GM23338 (cell line): ENCODE measurements around the gene SLC2A1. TPM values are rescaled to one million over a fixed set of nuclear protein-coding genes. Genes with fewer than 3 reads are reported as not detected.

Source experiments
- ATAC-seq: fragments of 200-7000 bp; cut with Tn5 transposase; 3 replicates; pipeline ENCODE4 v1.9.1; 2020
- DNase-seq: peaks from one replicate; pipeline ENCODE4 v3.0.0-alpha.2; 2015; ENCODE audit warnings: low spot score
- H2AFZ ChIP-seq: fragments of 200-600 bp; sonication (generic); 2 replicates; pipeline ENCODE4 v1.8.0; 2016; ENCODE audit warnings: antibody characterized with exemption, mild to moderate bottlenecking, moderate library complexity
- H3F3A ChIP-seq: fragments of 200-600 bp; sonication (generic); replicated peaks from 2 replicates; pipeline ENCODE4 v1.8.0; 2017; ENCODE audit warnings: antibody characterized with exemption, mixed run types, low read depth
- H3K27ac ChIP-seq: fragments of 200-600 bp; sonication (generic); 2 replicates; pipeline ENCODE4 v1.6.1; 2016; ENCODE audit warnings: low read depth
- H3K27me3 ChIP-seq: fragments of 200-600 bp; sonication (generic); 2 replicates; pipeline ENCODE4 v1.8.0; 2016; ENCODE audit warnings: mild to moderate bottlenecking, mixed run types, moderate library complexity; ENCODE audit not compliant: insufficient read depth
- H3K36me3 ChIP-seq: fragments of 200-600 bp; sonication (generic); 2 replicates; pipeline ENCODE4 v1.8.0; 2016; ENCODE audit warnings: mild to moderate bottlenecking; ENCODE audit not compliant: insufficient read depth
- H3K4me1 ChIP-seq: fragments of 200-600 bp; sonication (generic); 2 replicates; pipeline ENCODE4 v1.8.0; 2016; ENCODE audit warnings: mild to moderate bottlenecking, moderate library complexity; ENCODE audit not compliant: insufficient read depth
- H3K4me2 ChIP-seq: fragments of 200-600 bp; sonication (generic); 2 replicates; pipeline ENCODE4 v1.7.1; 2017; ENCODE audit warnings: mixed run types
- H3K4me3 ChIP-seq: fragments of 200-600 bp; sonication (generic); 2 replicates; pipeline ENCODE4 v1.6.1; 2016; ENCODE audit warnings: mixed run types
- H3K79me2 ChIP-seq: fragments of 200-600 bp; sonication (generic); replicated peaks from 2 replicates; pipeline ENCODE4 v1.8.0; 2017; ENCODE audit warnings: mild to moderate bottlenecking; ENCODE audit not compliant: insufficient read depth
- H3K9me2 ChIP-seq: fragments of 200-600 bp; sonication (generic); 2 replicates; pipeline ENCODE4 v1.8.0; 2017; ENCODE audit not compliant: insufficient read depth
- H4K20me1 ChIP-seq: fragments of 200-600 bp; sonication (generic); replicated peaks from 2 replicates; pipeline ENCODE4 v1.8.0; 2017; ENCODE audit warnings: mild to moderate bottlenecking; ENCODE audit not compliant: insufficient read depth
- H3K27ac Mint-ChIP-seq: 2 replicates; pipeline ENCODE4 v1.8.0; 2020; ENCODE audit warnings: inconsistent platforms, mild to moderate bottlenecking, moderate library complexity, mixed read lengths
- H3K27me3 Mint-ChIP-seq: 3 replicates; pipeline ENCODE4 v1.8.0; 2022; ENCODE audit warnings: low read depth, mild to moderate bottlenecking, moderate library complexity, mixed read lengths, inconsistent platforms; ENCODE audit not compliant: insufficient read depth, poor library complexity
- H3K36me3 Mint-ChIP-seq: 3 replicates; pipeline ENCODE4 v1.8.0; 2021; ENCODE audit warnings: low read depth, mild to moderate bottlenecking, inconsistent platforms, moderate library complexity, mixed read lengths
- H3K4me1 Mint-ChIP-seq: 3 replicates; pipeline ENCODE4 v1.8.0; 2020; ENCODE audit warnings: mild to moderate bottlenecking, inconsistent platforms, mixed read lengths
- H3K4me3 Mint-ChIP-seq: 3 replicates; pipeline ENCODE4 v1.8.0; 2021; ENCODE audit warnings: moderate library complexity, mild to moderate bottlenecking, inconsistent platforms, mixed read lengths
- H3K9me3 Mint-ChIP-seq: 3 replicates; pipeline ENCODE4 v1.8.0; 2020; ENCODE audit warnings: moderate library complexity, mild to moderate bottlenecking, inconsistent platforms, mixed read lengths
- CREB1 ChIP-seq: fragments of 250-450 bp; sonication (Bioruptor Pico); IDR thresholded peaks from 2 replicates; pipeline ENCODE4 v1.5.0; 2020; ENCODE audit warnings: low read depth, mild to moderate bottlenecking, moderate library complexity
- CTCF ChIP-seq, 2 experiments: fragments of 200-600 bp in 1 of 2; sonication (generic) in 1 of 2; conservative IDR thresholded peaks; 2 replicates each; pipeline versions ENCODE4 v1.5.1 to v1.6.1; 2016 to 2017; ENCODE audit warnings: antibody characterized with exemption in 2 of 2, low read depth in 2 of 2, mild to moderate bottlenecking in 2 of 2, moderate library complexity in 1 of 2
- ETS1 ChIP-seq: IDR thresholded peaks from 2 replicates; pipeline ENCODE4 v1.6.1; 2016; ENCODE audit warnings: antibody characterized with exemption
- EZH2 ChIP-seq: fragments of 200-600 bp; sonication (generic); IDR thresholded peaks from one replicate; pipeline ENCODE4 v1.8.0; 2017; ENCODE audit warnings: antibody characterized with exemption, mild to moderate bottlenecking, low read depth; ENCODE audit not compliant: unreplicated experiment
- EZH2phosphoT487 ChIP-seq: fragments of 200-600 bp; sonication (generic); IDR thresholded peaks from one replicate; pipeline ENCODE4 v1.8.1; 2018; ENCODE audit warnings: antibody characterized with exemption; ENCODE audit not compliant: unreplicated experiment
- JUNB ChIP-seq: IDR thresholded peaks from one replicate; pipeline ENCODE4 v1.6.1; 2016; ENCODE audit warnings: antibody characterized with exemption; ENCODE audit not compliant: unreplicated experiment
- NANOG ChIP-seq: IDR thresholded peaks from 2 replicates; pipeline ENCODE4 v1.6.1; 2016; ENCODE audit warnings: antibody characterized with exemption, borderline replicate concordance
- POLR2AphosphoS5 ChIP-seq: IDR thresholded peaks from 2 replicates; pipeline ENCODE4 v1.6.1; 2016; ENCODE audit warnings: antibody characterized with exemption, low read depth
- REST ChIP-seq: IDR thresholded peaks from one replicate; pipeline ENCODE4 v1.6.1; 2018; ENCODE audit warnings: antibody characterized with exemption; ENCODE audit not compliant: unreplicated experiment
- STAT1 ChIP-seq: IDR thresholded peaks from one replicate; pipeline ENCODE4 v1.6.1; 2016; ENCODE audit warnings: antibody characterized with exemption; ENCODE audit not compliant: unreplicated experiment
- ZNF114 ChIP-seq: fragments of 250-450 bp; sonication (Bioruptor Pico); IDR thresholded peaks from 2 replicates; pipeline ENCODE4 v1.5.0; 2020; ENCODE audit warnings: mild to moderate bottlenecking, moderate library complexity
- ZNF331 ChIP-seq: fragments of 250-450 bp; sonication (Bioruptor Pico); IDR thresholded peaks from 2 replicates; pipeline ENCODE4 v1.5.0; 2020; ENCODE audit warnings: low read depth, mild to moderate bottlenecking, moderate library complexity
- polyA plus RNA-seq: library from polyadenylated mRNA; unstranded; fragments of >200 nt; fragmentation: Nextera tagmentation; extraction: Ambion mirVana; gene quantifications from 2 replicates; pipeline ENCODE4 v1.2.1, GENCODE V29; 2016
- total RNA-seq: library from RNA; depleted of rRNA; stranded (reverse); fragments of >200 nt; shearing (Covaris generic); gene quantifications from 2 replicates; pipeline ENCODE4 v1.2.3, GENCODE V29; 2014

Gene SLC2A1
- total and polyA plus RNA-seq, 2 experiments from 2014 or later: 66.1 to 305 TPM

GRCh38 chr1:42887366-42887765, 71.3 kb downstream of the SLC2A1 start (continued):
- TF ChIP-seq CTCF (conservative IDR thresholded peaks at IDR 0.05; ENCODE audit: low read depth in 2 of 2): no peak
- no peak for TF ChIP-seq EZH2
- TF ChIP-seq REST: no peak
- TF ChIP-seq NANOG: no peak
- TF ChIP-seq ETS1: no peak
- TF ChIP-seq JUNB: no peak
- no peak for TF ChIP-seq ZNF114 (CRISPR knock-in tag)
- TF ChIP-seq CREB1 (CRISPR knock-in tag): no peak
- TF ChIP-seq POLR2AphosphoS5: no peak
- no peak for TF ChIP-seq ZNF331 (CRISPR knock-in tag)

- Histone ChIP-seq H4K20me1 (no peaks in the 10 kb centered on the region), H3K27ac (no peak overlapping the region), H3K79me2 (no peaks in the 10 kb centered on the region), H3K27me3 (no peaks in the 10 kb centered on the region), H3K36me3 (no peaks in the 10 kb centered on the region), H3F3A (no peaks in the 10 kb centered on the region), H3K4me1 (no peaks in the 10 kb centered on the region), H2AFZ (no peak overlapping the region), H3K9me2 (no peaks in the 10 kb centered on the region), H3K4me2 (no peak overlapping the region), H3K4me3 (no peak overlapping the region)
- H3K36me3 Mint-ChIP-seq: no peaks in the 10 kb centered on the region
- H3K4me1 Mint-ChIP-seq: no peaks in the 10 kb centered on the region
- no peaks in the 10 kb centered on the region for H3K9me3 Mint-ChIP-seq
- ATAC-seq (no peak), DNase-seq (no peak)
- no peak overlapping the region for H3K27ac Mint-ChIP-seq
- no peak overlapping the region for H3K4me3 Mint-ChIP-seq
- H3K27me3 Mint-ChIP-seq: no peaks in the 10 kb centered on the region
- TF ChIP-seq CTCF (conservative IDR thresholded peaks at IDR 0.05; ENCODE audit: low read depth in 2 of 2) (no peak), STAT1 (no peak), EZH2phosphoT487 (no peak), ZNF331 (CRISPR knock-in tag) (no peak), REST (no peak), CREB1 (CRISPR knock-in tag) (no peak), JUNB (no peak), EZH2 (no peak)
Measured at GRCh38 chr1:42886800-42887199, 71.9 kb downstream of the SLC2A1 start.
